Retinal pigment epithelial cell (primary cell): ENCODE results near the gene DHDDS.
A peak's percentile ranks its signal among the peaks of the same experiment; 100 is the strongest.

ENCODE experiments used
- DNase-seq: peaks from one replicate; pipeline ENCODE4 v3.0.0-alpha.2; 2010; ENCODE audit warnings: low read depth
- H3K4me3 ChIP-seq: 2 replicates; pipeline ENCODE4 v1.5.1; 2011; ENCODE audit warnings: mild to moderate bottlenecking, low read length, control low read depth, moderate library complexity
- TF ChIP-seq, protein P1 (sequence below): conservative IDR thresholded peaks from 2 replicates; pipeline ENCODE4 v1.5.1; 2011; ENCODE audit warnings: low read depth, low read length, control low read depth, inconsistent platforms

DHDDS gene

DNA sequence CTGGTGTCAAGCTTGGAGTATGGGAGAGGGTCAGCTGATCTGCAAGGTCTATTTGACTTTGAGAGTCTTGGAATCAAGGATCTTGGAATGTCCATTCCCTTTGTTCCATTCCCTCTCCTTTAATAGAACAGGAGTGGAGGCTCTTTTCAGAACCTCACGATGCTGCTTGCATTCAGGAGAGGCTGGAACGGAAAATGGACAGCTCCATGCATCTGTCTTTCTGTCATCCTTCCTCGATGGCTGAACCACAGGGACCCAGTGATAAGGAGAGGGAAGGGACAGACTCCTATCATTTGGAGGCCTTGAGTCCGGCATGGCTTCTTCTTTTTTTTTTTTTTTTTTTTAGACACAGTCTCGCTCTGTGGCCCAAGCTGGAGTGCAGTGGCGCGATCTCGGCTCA lies 36.4 kb upstream of the DHDDS start:
- TF ChIP-seq, protein P1, sequence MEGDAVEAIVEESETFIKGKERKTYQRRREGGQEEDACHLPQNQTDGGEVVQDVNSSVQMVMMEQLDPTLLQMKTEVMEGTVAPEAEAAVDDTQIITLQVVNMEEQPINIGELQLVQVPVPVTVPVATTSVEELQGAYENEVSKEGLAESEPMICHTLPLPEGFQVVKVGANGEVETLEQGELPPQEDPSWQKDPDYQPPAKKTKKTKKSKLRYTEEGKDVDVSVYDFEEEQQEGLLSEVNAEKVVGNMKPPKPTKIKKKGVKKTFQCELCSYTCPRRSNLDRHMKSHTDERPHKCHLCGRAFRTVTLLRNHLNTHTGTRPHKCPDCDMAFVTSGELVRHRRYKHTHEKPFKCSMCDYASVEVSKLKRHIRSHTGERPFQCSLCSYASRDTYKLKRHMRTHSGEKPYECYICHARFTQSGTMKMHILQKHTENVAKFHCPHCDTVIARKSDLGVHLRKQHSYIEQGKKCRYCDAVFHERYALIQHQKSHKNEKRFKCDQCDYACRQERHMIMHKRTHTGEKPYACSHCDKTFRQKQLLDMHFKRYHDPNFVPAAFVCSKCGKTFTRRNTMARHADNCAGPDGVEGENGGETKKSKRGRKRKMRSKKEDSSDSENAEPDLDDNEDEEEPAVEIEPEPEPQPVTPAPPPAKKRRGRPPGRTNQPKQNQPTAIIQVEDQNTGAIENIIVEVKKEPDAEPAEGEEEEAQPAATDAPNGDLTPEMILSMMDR, result no peak
- DNase-seq, result no peak
- no peak overlapping the region for H3K4me3 ChIP-seq

DNA sequence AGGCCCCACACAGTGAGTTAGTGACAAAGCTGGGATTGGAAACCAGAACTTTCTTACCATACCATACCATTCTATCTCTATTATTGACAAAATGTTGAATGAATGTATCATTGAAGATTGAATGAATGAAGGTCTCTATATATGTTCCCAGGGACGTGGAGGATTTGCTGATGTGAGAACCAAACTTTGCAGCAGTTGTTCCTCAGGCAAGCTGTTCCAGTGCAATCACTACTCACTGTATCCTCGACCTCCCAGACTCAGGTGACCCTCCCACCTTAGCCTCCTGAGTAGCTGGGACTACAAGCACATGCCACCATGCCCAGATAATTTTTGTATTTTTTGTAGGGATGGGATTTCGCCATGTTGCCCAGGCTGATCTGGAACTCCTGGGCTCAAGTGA lies 33.1 kb upstream of the DHDDS start:
- no peak overlapping the region for H3K4me3 ChIP-seq
- TF ChIP-seq, protein P1, result no peak
- DNase-seq, result no peak

GRCh38 chr1:26401891-26402290 lies 30.2 kb upstream of the DHDDS start:
- TF ChIP-seq, protein P1, result no peak
- no peak for DNase-seq

GRCh38 chr1:26403656-26404055 lies 28.5 kb upstream of the DHDDS start:
- DNase-seq, result no peak
- H3K4me3 ChIP-seq, result no peak overlapping the region
- TF ChIP-seq, protein P1, result no peak

More at GRCh38 chr1:26401891-26402290, 30.2 kb upstream of the DHDDS start:
- H3K4me3 ChIP-seq, result no peak overlapping the region

- no peak for DNase-seq
- TF ChIP-seq, protein P1, result no peak
- H3K4me3 ChIP-seq, result no peak overlapping the region
Measured at GRCh38 chr1:26404641-26405040, 27.5 kb upstream of the DHDDS start.

DNA sequence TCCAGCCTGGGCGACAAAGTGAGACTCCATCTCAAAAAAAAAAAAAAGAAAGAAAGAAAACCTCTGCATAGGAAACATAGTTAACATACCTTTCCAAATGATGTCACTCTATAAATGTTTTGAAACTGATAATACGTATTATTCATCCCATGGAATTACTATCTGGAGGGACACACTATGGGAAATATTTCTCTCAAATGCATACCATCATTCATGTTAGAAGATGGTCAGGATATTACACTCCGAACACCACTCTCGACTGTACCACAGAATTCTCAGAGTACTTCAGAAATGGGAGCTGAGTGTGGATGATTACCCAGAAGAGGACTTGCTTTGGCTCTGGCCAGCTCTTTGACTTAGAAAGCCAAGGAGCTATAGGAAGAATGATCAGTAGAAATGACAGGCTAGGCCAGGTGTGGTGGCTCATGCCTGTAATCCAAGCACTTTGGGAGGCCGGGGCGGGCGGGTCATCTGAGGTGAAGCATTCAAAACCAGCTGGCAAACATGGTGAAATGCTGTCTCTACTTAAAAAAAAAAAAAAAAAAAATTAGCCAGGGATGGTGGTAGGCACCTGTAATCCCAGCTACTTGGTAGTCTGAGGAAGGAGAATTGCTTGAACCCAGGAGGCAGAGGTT lies 26.7 kb upstream of the DHDDS start:
- TF ChIP-seq, protein P1, result no peak
- DNase-seq, result no peak
- H3K4me3 ChIP-seq, result no peak overlapping the region

DNA sequence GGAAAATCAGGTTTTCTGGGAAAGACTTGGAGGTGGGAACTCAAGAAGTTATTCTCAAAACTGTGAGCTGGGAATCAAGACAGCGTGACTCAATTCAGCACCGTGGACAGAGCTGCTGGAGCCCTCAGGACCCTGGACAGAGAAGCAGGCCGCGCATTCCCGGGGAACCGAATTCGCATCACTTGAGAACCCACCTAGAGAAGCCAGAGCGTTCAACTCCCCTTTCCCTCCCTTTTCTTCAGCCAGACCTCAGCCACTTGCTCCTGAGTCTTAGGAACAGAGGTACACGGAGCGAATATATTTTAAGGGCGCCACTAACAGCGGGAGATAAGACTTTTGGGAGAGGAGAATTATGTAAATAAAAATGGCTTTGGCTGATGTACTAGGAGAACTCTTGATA lies 23.5 kb upstream of the DHDDS start:
- no peak overlapping the region for H3K4me3 ChIP-seq
- DNase-seq, result peak; percentile 31
- TF ChIP-seq, protein P1, result no peak
